HuH-7 (cell line): Measurements from ENCODE around the gene CUL7.
A peak's percentile ranks its signal among the peaks of the same experiment; 100 is the strongest.
"Not testable (repeated sequence)": the region's sequence is repeated elsewhere in the genome, so short reads cannot be mapped to it uniquely, and the experiment has no call there.

Source experiments
- DNase-seq: peaks from one replicate; pipeline ENCODE4 v3.0.0; 2011; ENCODE audit warnings: low spot score

The CUL7 gene

DNA sequence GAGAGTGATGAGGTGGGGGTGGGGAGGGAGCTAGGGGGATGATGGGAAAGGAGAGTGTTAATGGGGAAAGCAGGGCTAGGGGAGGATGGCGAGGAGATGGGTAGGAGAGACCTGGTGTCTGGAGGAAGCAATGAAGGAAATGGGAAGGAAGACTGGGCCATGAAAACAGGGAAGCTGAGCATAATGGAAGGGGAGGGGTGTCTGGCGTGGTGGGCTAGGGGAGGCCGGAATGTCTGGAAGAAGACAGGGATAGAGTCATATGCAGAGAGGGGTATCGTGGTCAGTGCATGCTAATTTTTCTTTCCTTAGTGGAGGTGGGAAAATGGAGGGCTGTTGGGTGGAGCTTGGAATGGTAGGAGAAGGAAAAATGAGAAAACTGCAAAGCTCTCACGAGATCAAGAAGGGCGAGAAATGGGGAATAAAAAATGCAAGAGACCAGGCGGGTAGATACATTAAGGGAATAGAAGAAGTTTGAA is 39.2 kb downstream of the CUL7 start:
- DNase-seq: no peak

DNA sequence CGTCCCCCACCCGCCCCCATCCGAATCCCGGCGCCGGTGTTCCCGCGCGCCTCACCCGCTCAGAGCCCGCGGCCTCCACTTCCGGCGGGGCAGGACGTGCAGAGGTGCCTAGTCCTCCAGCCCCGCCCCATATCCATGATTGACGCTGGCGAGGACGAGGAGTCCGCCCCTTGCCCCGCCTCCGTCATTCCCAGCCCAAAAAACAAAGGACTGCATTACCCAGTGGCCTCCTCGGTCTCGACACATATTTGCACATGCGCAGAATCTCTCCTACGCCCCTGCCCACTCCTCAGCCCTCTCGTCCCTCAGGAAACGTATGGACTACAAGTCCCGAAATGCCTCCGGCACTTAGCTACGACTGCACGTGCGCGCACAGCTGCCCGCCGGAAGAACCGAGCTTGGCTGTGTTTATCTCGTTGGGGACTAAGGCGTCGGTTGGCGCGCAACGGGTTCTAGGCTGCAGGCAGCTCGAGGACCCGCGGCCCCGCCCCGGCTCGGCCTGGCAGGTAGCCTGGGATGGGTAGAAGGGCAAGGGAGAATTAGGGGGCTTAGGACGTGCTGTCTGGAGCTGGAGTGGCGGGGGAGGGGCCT is 39.7 kb downstream of the CUL7 start, which contains the start of the genes KLHDC3 and MEA1:
Gene KLHDC3, plus strand, starts transcription at position 407 of the 591 bp plus-strand sequence. CDS start 2,944 bp downstream, outside the sequence.
Gene MEA1, minus strand, starts transcription at position 104 of the 591 bp plus-strand sequence. CDS start 133 bp downstream, outside the sequence.
- peak; percentile 94 for DNase-seq

DNA sequence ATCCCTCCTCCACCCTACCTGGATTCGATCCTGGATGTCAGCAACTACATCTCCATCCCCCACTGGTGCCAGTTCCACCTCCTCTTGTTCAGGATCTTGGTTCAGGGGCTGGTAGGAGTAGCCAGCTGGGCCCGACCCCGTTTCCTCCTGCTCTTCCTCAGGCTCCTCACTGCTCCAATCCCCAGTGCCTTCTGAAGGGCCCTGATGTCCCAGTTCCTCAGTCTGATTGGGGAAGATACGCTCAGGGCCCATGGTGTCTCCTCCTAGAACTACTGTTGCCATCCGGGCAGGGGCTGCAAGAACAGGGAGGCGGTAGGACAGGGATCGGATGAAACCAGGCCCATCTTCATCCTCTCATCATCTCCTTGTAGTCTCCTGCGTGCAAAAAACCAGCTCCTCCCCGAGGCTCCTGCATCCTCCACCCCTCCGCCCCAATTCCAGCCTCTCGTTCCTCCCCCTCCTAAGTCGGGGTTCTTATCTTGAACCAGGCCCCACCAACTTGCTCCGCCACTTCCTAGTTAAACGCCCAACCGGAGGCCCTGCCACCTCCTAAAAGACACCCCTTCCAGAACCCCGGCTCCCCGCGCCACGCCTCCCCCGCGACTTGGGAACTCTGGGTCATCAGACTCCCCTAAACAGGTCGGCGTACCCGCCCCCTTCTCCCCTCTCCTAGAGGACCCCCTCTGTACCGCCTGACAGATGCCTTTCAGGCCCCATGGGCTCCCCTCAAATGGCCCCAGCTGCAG is 40.4 kb downstream of the CUL7 start:
- no peak for DNase-seq

DNA sequence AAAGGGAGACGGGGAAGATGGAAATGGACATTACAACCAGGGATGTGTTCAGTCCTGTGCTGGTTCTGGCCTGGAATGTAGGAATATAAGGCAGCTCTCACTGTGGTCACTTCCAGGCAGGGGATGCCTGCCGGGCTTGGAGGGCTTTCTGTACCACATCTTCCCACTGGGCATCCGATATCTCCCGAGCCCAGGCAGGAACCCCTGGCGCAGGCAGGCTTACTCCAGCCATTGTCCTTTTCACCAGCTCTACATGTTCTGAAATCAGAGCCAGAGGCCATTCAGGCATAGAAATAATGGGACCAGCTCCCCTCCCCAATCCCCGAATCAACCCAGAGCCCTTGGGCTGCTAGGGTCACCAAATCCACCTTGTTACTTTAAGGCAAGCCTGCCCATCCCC is 41.3 kb downstream of the CUL7 start:
- DNase-seq: no peak

DNA sequence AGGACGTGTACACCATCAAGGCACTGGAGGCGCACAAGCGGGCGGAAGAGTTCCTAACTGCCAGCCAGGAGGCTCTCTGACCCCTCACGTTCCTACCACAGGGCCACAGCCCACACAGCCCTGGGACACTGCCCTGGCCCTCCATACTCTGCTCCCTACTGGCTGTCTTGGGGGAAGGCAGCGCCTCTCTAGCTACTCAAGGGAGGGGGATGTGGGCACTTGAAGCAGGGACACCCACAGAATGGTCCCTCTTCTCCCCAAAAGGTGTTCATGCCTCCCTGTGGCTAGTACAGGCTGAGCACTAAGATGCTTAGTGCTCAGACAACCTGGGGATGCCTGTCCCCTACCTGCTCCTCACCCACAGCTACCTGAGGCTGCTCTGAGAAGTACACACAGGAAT is 42.4 kb downstream of the CUL7 start:
- DNase-seq: no peak

DNA sequence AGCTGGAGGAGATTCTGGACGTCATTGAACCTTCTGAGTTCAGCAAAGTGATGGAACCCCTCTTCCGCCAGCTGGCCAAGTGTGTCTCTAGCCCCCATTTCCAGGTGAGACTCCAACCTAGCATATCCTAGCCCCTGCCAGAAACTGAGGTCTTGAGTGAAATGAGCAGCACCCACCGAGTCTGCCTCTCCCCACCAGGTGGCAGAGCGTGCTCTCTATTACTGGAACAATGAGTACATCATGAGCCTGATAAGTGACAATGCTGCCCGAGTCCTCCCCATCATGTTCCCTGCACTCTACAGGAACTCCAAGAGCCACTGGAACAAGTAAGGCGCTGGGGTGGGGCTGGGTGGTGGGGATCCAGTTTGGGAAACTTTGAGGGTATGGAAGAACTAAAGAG is 44.5 kb downstream of the CUL7 start:
- DNase-seq: peak; percentile 59

DNA sequence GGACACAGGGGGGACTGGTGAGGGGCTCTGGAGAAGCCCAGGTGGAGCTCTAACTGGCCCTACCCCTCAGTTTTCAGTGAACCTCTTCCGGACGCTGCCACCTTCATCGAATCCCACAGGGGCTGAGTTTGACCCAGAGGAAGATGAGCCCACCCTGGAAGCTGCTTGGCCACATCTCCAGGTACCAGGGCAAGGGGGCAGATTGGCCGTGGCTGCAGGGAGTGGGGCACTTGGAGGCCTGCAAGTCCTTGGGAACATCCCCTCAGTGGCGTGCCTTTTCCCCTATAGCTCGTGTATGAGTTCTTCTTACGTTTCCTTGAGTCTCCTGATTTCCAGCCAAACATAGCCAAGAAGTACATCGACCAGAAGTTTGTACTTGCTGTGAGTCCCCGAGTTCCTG is 46.5 kb downstream of the CUL7 start:
- DNase-seq: no peak

DNA sequence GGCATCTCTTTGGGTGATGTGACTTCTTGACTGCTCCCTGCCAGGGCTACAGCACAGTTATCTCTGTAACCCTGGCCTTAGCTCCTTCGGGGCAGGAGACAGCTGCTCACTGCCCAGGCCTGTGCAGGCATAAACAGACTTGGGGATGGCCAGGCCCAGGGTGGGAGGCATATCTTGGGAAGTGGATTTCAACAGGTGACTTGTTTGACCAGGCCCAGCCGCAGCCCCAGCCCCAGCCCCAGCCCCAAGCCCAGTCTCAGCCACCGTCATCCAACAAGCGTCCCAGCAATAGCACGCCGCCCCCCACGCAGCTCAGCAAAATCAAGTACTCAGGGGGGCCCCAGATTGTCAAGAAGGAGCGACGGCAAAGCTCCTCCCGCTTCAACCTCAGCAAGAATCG is 47.4 kb downstream of the CUL7 start:
- DNase-seq: no peak

DNA sequence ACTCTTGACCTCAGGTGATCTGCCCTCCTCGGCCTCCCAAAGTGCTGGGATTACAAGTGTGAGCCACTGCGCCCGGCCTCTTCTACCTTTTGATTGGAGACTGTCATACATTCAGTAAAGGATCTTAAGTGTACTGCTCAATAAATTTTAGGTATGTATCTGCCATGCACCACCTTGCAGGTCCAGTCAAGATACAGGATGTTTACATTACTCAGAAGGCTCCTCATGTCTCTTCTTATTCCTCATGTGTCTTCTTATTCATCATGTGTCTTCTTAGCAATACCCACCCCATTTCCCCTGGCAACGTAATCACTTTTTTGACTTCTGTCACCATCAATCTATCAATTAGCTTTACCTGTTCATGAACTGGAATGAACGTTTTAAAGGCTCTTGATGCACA is 47.8 kb downstream of the CUL7 start:
- DNase-seq: no peak

DNA sequence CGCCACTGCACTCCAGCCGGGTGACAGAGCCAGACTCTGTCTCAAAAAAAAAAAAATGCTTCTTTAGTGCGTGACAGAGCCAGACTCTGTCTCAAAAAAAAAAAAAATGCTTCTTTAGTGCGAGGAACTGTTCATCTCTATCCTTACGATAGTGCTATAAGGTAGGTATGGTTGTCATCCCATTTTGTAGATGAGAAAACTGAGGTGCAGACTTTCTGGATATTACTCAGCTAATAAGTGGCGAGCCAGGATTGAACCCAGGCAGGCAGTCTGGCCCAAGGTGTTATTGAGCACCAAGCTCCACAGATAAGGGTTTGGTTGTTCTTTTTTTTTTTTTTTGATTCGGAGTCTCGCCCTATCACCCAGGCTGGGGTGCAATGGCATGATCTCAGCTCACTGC is 51.8 kb downstream of the CUL7 start:
- DNase-seq: no peak

DNA sequence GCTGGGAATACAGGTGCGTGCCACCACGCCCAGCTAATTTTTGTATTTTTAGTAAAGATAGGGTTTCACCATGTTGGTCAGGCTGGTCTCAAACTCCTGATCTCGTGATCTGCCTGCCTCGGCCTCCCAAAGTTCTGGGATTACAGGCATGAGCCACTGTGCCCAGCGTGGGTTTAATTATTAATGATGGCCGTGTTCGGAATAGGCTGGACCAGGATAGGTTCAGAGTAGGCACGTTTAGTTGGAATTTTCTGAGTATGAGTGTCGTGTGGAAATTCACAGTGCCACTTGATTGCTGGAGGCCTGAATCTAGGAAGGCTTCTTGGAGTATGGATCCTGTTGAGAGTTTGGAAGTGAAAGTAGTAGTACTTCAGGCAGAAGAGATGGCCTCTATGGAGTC is 55.4 kb downstream of the CUL7 start:
- not testable (repeated sequence) for DNase-seq

DNA sequence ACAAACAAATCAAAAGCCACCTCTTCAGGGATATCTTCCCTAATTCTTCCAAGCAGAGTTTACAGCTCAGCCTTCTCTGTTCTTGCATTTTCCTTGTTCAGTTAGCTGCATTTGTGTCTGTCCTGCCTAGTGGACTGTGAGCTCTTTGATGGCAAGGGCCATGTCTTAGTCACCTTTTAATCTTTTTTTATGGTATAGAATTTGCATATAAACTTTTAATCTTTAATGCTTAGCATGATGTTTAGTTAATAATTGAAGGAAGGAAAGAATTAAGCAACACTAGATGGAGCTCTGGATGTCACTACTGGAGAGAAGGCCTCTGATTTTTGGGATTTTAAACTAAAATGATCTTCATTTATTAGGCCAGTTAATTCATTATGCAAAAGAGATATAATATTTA is 57.1 kb downstream of the CUL7 start:
- no peak for DNase-seq

DNA sequence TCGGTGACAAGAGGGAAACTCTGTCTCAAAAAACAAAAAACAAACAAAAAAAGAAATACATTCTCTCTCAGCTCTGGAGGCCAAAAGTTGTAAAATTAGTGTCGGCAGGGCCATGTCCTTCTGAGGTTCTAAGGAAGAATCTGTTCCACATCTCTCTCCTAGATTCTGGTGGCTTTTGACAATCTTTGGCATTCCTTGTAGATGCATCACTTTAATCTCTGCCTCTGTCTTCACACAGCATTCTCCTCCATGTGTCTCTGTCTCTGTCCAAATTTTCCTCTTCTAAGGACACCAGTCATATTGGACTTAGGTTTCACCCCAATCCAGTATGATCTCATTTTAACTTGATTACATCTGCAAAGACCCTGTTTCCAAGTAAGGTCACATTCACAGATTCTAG is 60.2 kb downstream of the CUL7 start:
- DNase-seq: no peak

DNA sequence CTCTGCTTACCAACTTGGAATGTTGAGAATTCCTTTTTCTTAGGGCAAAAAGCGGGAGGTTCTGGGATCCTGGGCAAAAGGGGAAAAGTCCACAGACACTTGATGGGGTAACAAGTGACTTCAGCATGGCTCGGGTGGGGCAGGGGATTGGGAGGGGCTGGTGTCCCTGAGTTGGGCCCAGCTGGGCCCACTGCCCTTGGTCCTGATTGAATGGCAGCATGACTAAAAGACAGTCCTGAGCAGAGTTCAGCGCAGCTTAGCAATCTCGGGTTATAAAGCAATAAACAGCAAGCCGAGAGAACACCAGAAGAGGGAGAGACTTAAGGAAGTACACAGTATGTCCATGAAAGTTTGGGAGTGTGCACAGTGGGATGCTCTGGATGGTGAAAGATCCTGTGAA is 63.7 kb downstream of the CUL7 start:
- DNase-seq: no peak

DNA sequence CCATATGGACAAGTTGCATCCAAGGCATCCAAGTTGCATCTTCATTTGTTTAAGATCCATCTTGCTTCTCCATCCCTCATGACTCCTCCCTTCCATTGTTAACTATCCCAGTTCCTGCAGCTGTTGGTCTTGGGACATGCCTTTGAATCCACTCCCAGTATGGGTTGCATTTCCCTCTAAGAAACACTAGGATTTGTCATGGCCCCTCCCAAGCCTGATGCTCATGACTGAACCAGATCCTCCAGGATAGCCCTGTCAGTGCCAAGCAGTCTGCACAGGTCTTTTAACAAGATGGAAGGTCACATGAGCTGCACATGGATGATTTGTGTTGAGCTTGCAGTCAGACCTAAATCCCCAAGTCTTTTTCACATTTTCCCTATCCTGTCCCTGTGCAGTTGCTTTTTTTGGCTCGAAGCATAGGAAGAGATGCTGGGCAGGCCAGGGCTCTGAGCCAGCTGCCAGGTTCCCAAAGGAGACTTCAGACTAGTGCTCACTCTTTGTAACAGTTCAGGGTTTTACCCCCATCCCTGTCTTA is 65.1 kb downstream of the CUL7 start:
- DNase-seq: no peak
